NCI-H82 treated with DMSO at 0.1 percent for 48 hours (cell line): ENCODE results near the gene ARF6.

ENCODE experiments used
- DNase-seq: peaks from one replicate; lab custom pipeline; 2025; ENCODE audit not compliant: unreplicated experiment; lab: John Stamatoyannopoulos, UW

The ARF6 gene

DNA sequence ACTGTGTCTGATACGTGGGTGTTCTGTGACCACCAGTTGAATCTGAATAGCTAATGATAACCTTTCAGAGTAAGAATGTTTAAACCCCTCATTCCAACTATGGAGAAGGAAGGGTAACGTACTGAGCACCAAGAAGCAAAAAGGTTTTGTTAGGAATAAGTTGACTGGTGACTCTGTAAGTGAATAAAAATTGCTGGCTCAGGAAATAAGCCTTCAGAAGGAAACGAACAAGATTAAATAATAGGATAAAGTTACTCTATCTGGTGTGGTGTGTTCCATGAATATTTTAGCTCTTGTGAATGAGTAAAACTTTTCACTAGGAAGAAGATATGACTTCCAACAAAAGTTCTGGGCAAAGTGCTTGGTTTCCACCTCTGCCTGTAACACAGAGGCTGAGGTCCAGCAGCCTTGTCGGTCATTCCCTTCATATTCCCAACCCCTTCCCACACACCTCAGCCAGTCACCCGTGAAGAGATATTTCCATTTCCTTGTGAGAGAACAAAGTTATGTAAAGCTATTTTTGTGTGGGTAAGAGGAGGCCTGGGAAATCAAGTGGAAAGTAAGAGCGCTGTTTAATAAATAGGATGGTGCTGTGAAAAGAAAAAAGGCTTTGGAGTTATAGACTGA, 47.1 kb downstream of the ARF6 start:
- no peak for DNase-seq

GRCh38 chr14:49940808-49941421, 48.0 kb downstream of the ARF6 start:
- no peak for DNase-seq

GRCh38 chr14:49942090-49942489, 49.2 kb downstream of the ARF6 start:
- no peak for DNase-seq

GRCh38 chr14:49944501-49944900, 51.6 kb downstream of the ARF6 start:
- DNase-seq = no peak

- no peak for DNase-seq
Measured at GRCh38 chr14:49945448-49946319, 52.8 kb downstream of the ARF6 start.
